Gastroesophageal sphincter (tissue), 3 donors: ENCODE data around the gene CDC45.

Source experiments
- POLR2AphosphoS5 ChIP-seq: sonication (generic); formaldehyde crosslinking; IDR thresholded peaks from one replicate; pipeline ENCODE4 v1.6.1; 2017; ENCODE audit warnings: antibody characterized with exemption
- TF ChIP-seq, protein P1 (sequence below), 4 experiments: fragments of 200-600 bp in 2 of 4; fragments of 450-650 bp in 2 of 4; sonication (generic) in 1 of 4; IDR thresholded peaks; one replicate each; pipeline ENCODE4 v1.5.1; 2017 to 2019; ENCODE audit warnings: antibody characterized with exemption in 4 of 4, mild to moderate bottlenecking in 2 of 4, moderate library complexity in 2 of 4

DNA sequence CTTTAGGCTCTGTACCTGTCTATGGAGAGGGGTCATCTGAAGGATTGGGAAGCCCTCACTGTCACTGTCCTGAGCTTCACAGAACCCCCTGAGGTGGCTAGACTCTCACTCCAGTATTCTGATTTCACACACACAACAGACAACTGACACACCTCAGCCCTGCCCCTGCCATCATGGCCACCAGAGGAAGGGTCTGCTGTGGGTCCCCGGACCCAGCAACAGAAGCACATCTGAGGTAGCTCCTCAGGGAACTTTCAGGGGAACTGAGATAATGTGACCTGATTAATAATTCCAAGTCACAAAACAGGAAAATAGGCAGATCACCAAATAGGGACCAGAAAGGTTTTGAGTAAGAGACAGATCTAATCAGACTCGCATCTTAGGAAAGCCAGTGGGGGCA lies 24.7 kb upstream of the CDC45 start:
- TF ChIP-seq POLR2AphosphoS5: no peak
- TF ChIP-seq, protein P1, sequence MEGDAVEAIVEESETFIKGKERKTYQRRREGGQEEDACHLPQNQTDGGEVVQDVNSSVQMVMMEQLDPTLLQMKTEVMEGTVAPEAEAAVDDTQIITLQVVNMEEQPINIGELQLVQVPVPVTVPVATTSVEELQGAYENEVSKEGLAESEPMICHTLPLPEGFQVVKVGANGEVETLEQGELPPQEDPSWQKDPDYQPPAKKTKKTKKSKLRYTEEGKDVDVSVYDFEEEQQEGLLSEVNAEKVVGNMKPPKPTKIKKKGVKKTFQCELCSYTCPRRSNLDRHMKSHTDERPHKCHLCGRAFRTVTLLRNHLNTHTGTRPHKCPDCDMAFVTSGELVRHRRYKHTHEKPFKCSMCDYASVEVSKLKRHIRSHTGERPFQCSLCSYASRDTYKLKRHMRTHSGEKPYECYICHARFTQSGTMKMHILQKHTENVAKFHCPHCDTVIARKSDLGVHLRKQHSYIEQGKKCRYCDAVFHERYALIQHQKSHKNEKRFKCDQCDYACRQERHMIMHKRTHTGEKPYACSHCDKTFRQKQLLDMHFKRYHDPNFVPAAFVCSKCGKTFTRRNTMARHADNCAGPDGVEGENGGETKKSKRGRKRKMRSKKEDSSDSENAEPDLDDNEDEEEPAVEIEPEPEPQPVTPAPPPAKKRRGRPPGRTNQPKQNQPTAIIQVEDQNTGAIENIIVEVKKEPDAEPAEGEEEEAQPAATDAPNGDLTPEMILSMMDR (IDR thresholded peaks at IDR 0.05): no peak
